RKO (cell line): ENCODE data around the gene ANKRD44.
"Not testable (repeated sequence)": the region's sequence is repeated elsewhere in the genome, so short reads cannot be mapped to it uniquely, and the experiment has no call there.

Experiments
- DNase-seq: peaks from one replicate; pipeline ENCODE4 v3.0.0-alpha.2; 2016; ENCODE audit warnings: low spot score

The ANKRD44 gene

DNA sequence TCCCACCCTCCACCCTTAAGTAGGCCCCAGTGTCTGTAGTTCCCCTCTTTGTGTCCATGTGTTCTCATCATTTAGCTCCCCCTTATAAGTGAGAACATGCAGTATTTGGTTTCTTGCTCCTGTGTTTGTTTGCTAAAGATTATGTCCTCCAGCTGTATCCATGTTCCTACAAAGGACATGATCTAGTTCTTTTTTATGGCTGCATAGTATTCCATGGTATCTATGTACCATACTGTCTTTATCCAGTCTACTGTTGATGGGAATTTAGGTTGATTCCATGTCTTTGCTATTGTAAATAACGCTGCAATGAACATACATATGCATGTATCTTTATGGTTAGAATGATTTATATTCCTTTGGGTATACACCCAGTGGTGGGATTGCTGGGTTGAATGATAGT is 233.9 kb downstream of the ANKRD44 start:
- DNase-seq = no peak

- no peak for DNase-seq
Observed at GRCh38 chr2:197075754-197076337, 234.7 kb downstream of the ANKRD44 start.

DNA sequence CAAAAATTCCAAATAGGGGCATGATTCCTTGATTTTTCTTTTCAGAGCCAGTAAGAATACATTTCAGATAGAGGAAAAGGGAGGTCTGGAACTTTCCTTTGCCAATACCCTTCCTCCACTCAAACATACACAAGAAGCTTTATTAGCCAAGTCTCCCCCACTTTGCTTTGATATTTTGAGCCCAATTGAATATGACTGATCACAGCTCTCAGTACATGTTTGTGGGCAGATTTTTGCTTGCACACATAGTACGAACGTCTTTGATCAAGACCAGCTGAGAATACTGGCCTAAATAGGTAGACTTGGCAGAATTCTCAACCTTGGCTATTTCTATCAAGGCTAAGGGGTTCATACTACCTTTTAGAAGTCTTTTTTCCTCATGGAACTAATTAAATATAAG is 235.3 kb downstream of the ANKRD44 start:
- no peak for DNase-seq

- no peak for DNase-seq
Observed at GRCh38 chr2:197073701-197074433, 236.7 kb downstream of the ANKRD44 start.

DNA sequence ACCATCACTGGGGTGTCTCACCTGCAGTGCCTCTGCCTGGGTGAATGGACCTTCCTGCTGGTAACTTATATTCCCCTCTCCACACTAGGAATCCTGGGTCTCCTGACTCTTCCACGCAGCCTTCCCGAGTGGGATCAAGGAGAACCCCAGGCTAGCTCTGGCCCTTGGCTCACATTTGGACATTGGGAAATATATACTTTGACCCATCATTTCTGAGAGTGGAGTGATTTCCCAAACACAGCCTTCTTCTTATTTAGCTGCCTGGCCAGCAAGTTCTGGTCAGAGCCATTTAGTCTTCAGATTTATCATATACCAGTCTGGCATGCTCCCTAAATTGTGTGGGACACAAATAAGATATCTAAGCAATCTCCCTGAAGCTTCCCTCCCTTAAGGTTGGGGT is 237.3 kb downstream of the ANKRD44 start:
- no peak for DNase-seq

GRCh38 chr2:197072533-197072932 is 238.0 kb downstream of the ANKRD44 start:
- DNase-seq = no peak

DNA sequence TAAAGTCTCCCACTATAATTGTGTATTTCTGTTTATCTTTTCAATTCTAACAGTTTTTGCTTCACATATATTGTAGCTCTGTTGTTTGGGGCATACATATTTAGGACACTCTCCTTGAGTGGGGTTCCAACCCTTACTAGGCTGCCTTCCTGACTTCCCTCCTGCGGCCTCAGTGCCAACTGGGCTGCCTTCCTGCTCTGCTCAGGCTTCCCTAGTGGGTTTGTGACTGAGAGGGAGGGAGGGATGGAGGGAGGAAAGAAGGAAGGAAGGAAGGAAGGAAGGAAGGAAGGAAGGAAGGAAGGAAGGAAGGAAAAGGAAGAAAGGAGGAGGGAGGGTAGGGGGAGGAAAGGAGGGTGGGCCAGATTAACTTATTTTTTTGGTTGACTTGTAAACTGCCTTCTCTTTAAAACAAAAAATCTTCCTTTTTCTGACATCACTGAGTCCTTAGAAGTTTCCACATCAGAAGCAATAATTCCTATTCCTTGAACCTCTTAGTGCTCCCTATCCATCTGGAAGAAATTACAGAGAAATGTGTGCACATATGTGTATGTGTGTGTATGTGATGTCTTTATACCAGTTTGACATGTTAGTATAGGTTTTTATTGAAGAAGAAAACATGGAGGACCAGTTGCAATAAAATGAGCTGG is 238.7 kb downstream of the ANKRD44 start:
- DNase-seq = no peak

- DNase-seq = no peak
Observed at GRCh38 chr2:197071213-197071612, 239.4 kb downstream of the ANKRD44 start.

DNA sequence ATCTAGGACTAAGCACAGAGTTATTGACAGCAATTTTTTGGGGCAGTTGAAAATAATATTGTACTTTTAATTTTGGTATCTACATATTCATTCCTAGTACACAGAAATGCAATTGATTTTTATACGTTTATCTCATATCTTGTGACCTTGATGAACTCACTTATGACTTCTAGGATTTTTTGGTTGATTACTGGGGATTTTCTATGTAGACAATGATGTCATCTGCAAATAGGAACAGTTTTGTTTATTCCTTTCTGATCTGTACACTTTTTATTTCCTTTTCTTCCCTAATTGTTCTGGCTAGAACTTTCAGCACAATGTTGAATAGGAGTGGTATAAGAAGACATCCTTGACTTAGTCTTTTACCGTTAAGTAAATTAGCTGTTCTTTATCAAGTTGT is 240.6 kb downstream of the ANKRD44 start:
- DNase-seq = no peak

GRCh38 chr2:197062574-197062973 is 248.0 kb downstream of the ANKRD44 start:
- DNase-seq = not testable (repeated sequence)

GRCh38 chr2:197059477-197059876 is 251.1 kb downstream of the ANKRD44 start:
- DNase-seq = no peak

DNA sequence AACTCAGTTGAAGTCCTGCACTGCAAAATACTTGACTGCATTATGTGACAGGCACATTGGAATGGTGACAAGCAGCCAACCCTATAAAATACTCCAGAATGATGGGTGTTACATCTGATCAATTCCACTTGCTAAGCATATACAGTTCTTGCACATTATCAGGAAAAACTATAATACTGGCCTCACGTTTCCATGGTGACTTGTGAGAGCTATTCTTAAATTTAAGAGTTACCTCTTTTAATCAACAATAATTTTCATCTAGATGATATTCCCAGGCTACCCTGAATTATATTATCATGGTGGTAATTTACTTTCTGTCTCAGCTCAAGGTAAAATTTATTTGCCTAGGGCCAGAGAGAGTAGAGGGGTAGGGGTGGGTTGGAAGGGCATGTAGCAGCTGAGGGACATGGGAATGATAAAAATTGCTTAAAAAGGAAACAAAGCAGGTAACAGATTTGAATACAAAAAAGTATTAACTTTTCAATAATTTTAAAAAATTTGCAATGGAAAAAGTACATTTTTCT is 251.7 kb downstream of the ANKRD44 start:
- no peak for DNase-seq

DNA sequence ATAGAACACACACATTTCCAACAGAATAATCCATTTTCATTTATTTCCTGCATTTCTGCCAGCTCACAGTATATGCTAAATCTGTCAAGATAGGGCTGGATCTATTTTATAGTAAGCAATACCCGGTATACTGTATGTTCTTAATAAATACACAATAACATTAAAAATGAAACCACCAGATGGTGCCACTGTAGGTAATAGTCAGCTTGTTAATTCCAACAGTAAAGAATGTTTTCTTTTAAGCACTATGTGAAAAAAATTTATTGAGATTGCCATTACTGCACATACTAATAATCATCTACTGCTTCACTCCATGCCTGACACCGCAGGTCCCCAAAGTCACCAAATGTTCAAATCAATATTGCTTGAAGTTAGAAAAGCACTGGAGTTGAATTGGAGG is 252.6 kb downstream of the ANKRD44 start:
- DNase-seq = no peak

DNA sequence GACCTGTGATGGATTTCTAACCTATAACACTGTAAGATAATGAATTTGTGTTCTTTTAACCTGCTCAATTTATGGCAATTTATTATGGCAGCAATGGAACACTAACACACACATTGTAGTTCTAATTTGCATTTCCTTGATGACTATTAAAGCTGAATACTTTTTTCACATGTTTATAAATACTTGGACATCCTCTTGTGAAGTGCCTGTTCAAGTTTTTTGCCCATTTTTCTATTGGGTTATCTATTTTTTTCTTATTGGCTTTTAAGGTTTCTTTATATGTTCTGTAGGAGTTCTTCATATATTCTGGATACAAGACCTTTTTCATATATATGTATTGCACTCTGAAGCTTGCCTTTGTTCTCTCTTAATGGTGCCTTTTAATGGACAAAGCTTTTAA is 255.5 kb downstream of the ANKRD44 start:
- DNase-seq = no peak

- no peak for DNase-seq
Observed at GRCh38 chr2:197054437-197054836, 256.1 kb downstream of the ANKRD44 start.

- DNase-seq = no peak
Observed at GRCh38 chr2:197052356-197052755, 258.2 kb downstream of the ANKRD44 start.

DNA sequence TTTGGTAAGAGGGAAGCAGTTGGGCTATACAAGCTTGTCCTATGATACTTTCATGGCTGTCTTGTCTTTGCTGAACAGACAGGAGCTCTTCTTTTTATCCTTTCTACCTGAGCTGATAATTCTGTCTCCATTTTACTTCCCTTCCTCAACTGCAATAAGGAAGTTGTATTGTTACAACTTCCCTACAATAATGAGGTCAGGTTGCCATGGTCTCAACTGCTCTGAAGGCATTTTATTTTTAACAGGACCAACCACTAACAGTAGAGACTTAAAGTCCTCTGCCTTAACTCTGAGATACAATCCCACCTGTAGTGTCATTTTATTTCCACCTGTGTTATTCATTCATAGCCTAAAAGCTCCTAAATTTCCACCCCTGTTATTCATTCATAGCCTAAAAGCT is 265.5 kb downstream of the ANKRD44 start:
- no peak for DNase-seq

DNA sequence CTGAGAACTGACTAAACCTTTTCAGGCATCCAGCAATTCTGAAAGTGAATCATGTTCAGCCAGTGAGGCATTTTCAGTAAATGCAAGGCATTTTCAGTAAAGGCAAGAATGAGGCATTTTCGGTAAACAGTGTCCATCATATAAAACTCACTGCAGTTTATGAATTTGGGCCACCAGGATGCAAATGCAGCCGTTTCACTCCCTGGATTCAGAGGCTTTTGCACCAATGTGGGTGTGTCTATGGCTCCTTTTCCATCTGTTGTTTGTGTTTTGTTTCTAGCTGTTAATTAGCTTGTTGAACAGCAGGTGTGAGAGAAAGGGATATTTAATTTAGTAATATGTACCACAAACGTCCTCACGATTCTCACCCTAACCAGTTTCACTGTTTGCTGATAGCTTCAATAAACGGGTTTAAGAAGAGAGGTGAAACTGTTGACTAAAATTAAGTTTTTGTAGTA is 267.8 kb downstream of the ANKRD44 start:
- DNase-seq = no peak

DNA sequence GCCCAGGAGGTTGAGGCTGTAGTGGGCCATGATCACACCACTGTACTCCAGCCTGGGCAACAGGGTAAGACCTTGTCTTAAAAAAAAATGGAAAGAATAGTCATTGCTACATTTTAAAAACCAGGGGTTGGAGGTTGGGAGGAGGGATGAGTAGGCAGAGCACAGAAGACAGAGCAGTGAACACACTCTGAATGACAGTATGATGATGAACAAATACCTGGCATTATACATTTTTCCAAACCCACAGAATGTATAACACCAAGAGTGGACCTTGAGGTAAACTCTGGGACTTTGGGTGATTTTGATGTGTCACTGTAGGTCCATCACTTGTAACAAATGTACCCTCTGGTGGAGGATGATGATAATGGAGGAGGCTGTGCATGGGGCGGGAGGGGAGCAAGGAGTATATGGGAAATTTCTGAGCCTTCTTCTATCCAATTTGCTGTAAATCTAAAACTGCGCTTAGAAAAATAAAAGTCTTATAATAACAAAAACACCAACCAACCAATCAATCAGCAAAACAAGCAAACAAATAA is 272.6 kb downstream of the ANKRD44 start:
- no peak for DNase-seq

DNA sequence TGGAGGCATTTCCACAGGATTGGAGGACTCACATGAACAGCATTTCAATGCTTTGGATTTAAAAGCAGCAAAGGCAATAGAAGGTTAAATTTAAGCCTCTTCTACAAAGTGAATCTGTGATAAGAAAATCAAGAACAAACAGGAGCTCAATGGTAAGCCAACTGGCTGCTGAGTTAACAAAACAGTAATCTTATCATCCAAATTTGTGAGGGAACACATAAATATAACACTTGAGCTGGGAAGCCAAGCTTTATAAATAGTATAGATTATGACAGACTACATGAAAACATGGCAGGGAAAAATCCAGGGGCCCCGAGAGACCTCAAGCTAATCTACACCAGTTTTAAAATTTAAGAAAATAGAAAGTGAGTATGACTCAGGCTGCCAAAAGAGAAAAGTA is 275.6 kb downstream of the ANKRD44 start:
- no peak for DNase-seq

DNA sequence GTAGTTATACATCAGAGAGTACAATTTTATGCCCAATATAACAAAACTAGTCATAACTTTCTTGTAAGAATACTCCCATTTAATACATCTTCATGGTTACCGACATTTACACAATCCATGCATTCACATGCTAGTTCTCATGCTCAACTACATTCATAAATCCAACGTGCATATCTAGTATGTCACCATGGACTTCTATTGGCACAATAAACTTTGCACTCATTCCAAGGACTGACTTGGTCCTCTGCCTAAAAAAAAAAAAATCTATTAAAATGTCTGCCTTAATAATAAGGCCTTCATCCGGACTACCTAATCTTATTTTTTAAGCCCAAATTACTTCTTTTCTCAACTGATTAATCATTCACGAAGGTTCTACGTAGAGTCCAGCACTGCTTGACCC is 276.3 kb downstream of the ANKRD44 start:
- DNase-seq = no peak

- peak; percentile 8 for DNase-seq
Observed at GRCh38 chr2:197033222-197033621, 277.4 kb downstream of the ANKRD44 start.

DNA sequence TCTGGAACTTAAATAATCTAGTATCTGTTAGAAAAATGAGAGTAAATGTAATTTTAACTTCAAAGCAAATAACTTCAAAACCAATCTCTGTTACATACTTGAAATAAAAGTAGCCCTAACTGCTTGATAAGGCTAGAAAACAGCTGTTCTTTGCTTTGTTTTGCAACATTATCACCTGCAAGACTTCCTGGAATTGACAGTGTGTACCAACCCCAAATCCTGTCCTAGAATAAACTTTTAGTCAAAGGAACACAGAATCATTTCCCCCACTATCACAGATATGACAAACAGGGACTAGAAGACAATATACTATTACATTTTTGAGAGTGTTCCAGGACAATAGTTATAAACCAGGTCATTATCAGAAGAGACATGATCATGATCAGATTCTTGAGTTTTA is 278.8 kb downstream of the ANKRD44 start:
- no peak for DNase-seq
